Measurements from ENCODE around the gene REEP3.

DNA sequence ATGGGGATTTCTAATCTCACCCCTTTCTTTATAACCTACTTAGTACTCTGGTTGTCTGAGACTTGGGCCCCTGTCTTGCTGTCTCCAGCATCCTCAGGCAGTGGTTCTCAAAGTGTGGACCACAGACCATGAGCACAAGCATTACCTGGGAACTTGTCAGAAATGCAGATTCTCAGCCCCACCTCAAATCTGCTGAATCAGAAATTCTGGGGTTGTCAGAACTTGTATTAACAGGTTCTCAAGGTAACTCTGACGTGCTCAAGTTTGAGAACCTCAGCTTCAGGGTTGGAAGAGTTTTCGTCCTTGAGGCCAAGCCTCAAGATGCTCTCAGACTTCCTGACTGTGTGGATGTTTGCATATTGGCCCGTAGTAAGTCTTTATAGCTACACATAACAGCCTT, 97.4 kb downstream of the REEP3 start:
- TF ChIP-seq CTCF (conservative IDR thresholded peaks at IDR 0.05; ENCODE audit: low read depth, low read length), result no peak
- TF ChIP-seq EZH2 (IDR thresholded peaks at IDR 0.05; ENCODE audit: borderline replicate concordance, low read depth, low read length, poor library complexity, severe bottlenecking), result no peak

Data from A673 (cell line).